K562 (cell line): Measurements from ENCODE around the gene SYT1. TPM values are rescaled to one million over a fixed set of nuclear protein-coding genes. Genes with fewer than 3 reads are reported as not detected.

Experiments used
- ATAC-seq: fragments of 200-7000 bp; cut with Tn5 transposase; 3 replicates; pipeline ENCODE4 v1.9.1; 2020; ENCODE audit warnings: moderate library complexity
- BruUV-seq: library from RNA; stranded (reverse); fragments of 400-500 nt; replicated peaks from 2 replicates; lab custom pipeline; 2021; lab: Mats Ljungman, UMichigan
- CTCF ChIA-PET: fragments of 300-600 bp; formaldehyde crosslinking; extraction: SDS; loops from one replicate; lab custom pipeline; 2021; ENCODE audit warnings: low intra/inter-chr PET ratio; lab: Yijun Ruan, JAX
- POLR2A ChIA-PET: fragments of 300-600, 350-650 bp; sonication (Branson Sonifier 250); formaldehyde crosslinking; extraction: SDS; loops from one replicate; lab custom pipeline; 2021; ENCODE audit warnings: antibody characterized with exemption, inconsistent platforms; lab: Yijun Ruan, JAX
- DNase-seq, 4 experiments: peaks; one replicate each; pipeline versions ENCODE4 v3.0.0 to v3.0.0-alpha.2; 2011 to 2018; ENCODE audit warnings: low spot score in 3 of 4, mixed read lengths in 3 of 4; ENCODE audit errors: extremely low read depth in 1 of 4
- FAIRE-seq: peaks from 2 replicates; lab custom pipeline; 2011; peaks lifted over from hg19 to GRCh38; lab: Jason Lieb, UNC
- H2AFZ ChIP-seq: 2 replicates; pipeline ENCODE4 v1.6.0; 2011; ENCODE audit warnings: low read depth, low read length, control low read depth, inconsistent platforms
- H3K27ac ChIP-seq: fragments of 200-600 bp; 3 replicates; pipeline ENCODE4 v1.8.0; 2011; ENCODE audit warnings: low read depth, mild to moderate bottlenecking, control low read depth, inconsistent platforms, low read length, moderate library complexity, mixed read lengths; ENCODE audit errors: extremely low read depth
- H3K27me3 ChIP-seq, 2 experiments: fragments of 300-600 bp in 1 of 2; 2 replicates in 1 of 2; 3 replicates in 1 of 2; pipeline versions ENCODE4 v1.6.0 to v1.8.0; 2011; ENCODE audit warnings: inconsistent platforms in 2 of 2, low read length in 2 of 2, mild to moderate bottlenecking in 1 of 2, mixed read lengths in 1 of 2, moderate library complexity in 1 of 2; ENCODE audit not compliant: control insufficient read depth in 2 of 2, insufficient read depth in 2 of 2
- H3K36me3 ChIP-seq: fragments of 300-600 bp; 3 replicates; pipeline ENCODE4 v1.8.0; 2011; ENCODE audit warnings: mild to moderate bottlenecking, low read length, inconsistent platforms; ENCODE audit not compliant: control insufficient read depth, insufficient read depth
- H3K4me1 ChIP-seq, 2 experiments: fragments of 200-600 bp in 1 of 2; replicated peaks in 1 of 2; 2 replicates in 1 of 2; 3 replicates in 1 of 2; pipeline versions ENCODE4 v1.5.1 to v1.8.0; 2011; ENCODE audit warnings: inconsistent platforms in 2 of 2, low read length in 2 of 2, mild to moderate bottlenecking in 1 of 2, mixed read lengths in 1 of 2, moderate library complexity in 1 of 2; ENCODE audit not compliant: control insufficient read depth in 2 of 2, insufficient read depth in 2 of 2
- H3K4me2 ChIP-seq: 2 replicates; pipeline ENCODE4 v1.6.1; 2011; ENCODE audit warnings: low read length, control low read depth, inconsistent platforms, mixed read lengths; ENCODE audit not compliant: insufficient read depth
- H3K4me3 ChIP-seq: fragments of 200-600 bp; sonication (generic), shearing (Covaris generic); 2 replicates; pipeline ENCODE4 v1.5.1; 2016; ENCODE audit warnings: control low read depth, inconsistent platforms
- H3K79me2 ChIP-seq: fragments of 200-600 bp; 3 replicates; pipeline ENCODE4 v1.8.0; 2011; ENCODE audit warnings: low read length, inconsistent platforms; ENCODE audit not compliant: control insufficient read depth, insufficient read depth
- H3K9ac ChIP-seq, 2 experiments: 2 replicates each; pipeline versions ENCODE4 v1.6.0 to v1.6.1; 2011; ENCODE audit warnings: low read depth in 2 of 2, low read length in 2 of 2, control low read depth in 1 of 2, inconsistent platforms in 1 of 2, mild to moderate bottlenecking in 1 of 2, mixed read lengths in 1 of 2; ENCODE audit not compliant: insufficient read depth in 1 of 2
- H3K9me1 ChIP-seq: one replicate; pipeline ENCODE4 v1.6.0; 2011; ENCODE audit warnings: inconsistent platforms, mild to moderate bottlenecking, low read length, moderate library complexity; ENCODE audit not compliant: control insufficient read depth, insufficient read depth
- H3K9me3 ChIP-seq: replicated peaks from 2 replicates; pipeline ENCODE4 v1.5.1; 2011; ENCODE audit warnings: low read depth, low read length, inconsistent platforms; ENCODE audit not compliant: control insufficient read depth, insufficient read depth
- H4K20me1 ChIP-seq: replicated peaks from 2 replicates; pipeline ENCODE4 v1.6.1; 2011; ENCODE audit warnings: low read length, inconsistent platforms, mixed read lengths; ENCODE audit not compliant: control insufficient read depth, insufficient read depth
- BRCA1 ChIP-seq, 2 experiments: fragments of 450-650 bp in 1 of 2; sonication (generic) in 1 of 2; formaldehyde crosslinking in 1 of 2; IDR thresholded peaks; 2 replicates each; pipeline versions ENCODE4 v1.5.0 to v1.6.1; 2017 to 2020; ENCODE audit warnings: mild to moderate bottlenecking in 1 of 2, missing genetic modification reagents in 1 of 2
- CBFA2T2 ChIP-seq: fragments of 450-650 bp; conservative IDR thresholded peaks from 2 replicates; pipeline ENCODE4 v1.6.1; 2017; ENCODE audit warnings: mild to moderate bottlenecking
- CBX3 ChIP-seq, 2 experiments: IDR thresholded peaks; 1 replicate in 1 of 2; 2 replicates in 1 of 2; pipeline ENCODE4 v1.6.1; 2012; ENCODE audit warnings: inconsistent platforms in 2 of 2, low read length in 2 of 2, borderline replicate concordance in 1 of 2, control low read depth in 1 of 2
- CEBPB ChIP-seq: fragments of 450-650 bp; IDR thresholded peaks from 2 replicates; pipeline ENCODE4 v1.6.1; 2016; ENCODE audit warnings: missing genetic modification characterization, missing compliant biosample characterization
- E2F6 ChIP-seq, 2 experiments: IDR thresholded peaks; 2 replicates each; pipeline ENCODE4 v1.6.1; 2011; ENCODE audit warnings: borderline replicate concordance in 1 of 2, control low read depth in 1 of 2, low read depth in 1 of 2, low read length in 1 of 2, mild to moderate bottlenecking in 1 of 2, mixed read lengths in 1 of 2, moderate library complexity in 1 of 2; ENCODE audit not compliant: insufficient read depth in 1 of 2, insufficient read length in 1 of 2, poor library complexity in 1 of 2, severe bottlenecking in 1 of 2; ENCODE audit errors: extremely low read depth in 1 of 2
- HES1 ChIP-seq: fragments of 450-650 bp; IDR thresholded peaks from 2 replicates; pipeline ENCODE4 v1.6.1; 2016; ENCODE audit warnings: low read depth, mild to moderate bottlenecking, moderate library complexity
- IRF2 ChIP-seq: sonication (generic); formaldehyde crosslinking; IDR thresholded peaks from 2 replicates; pipeline ENCODE4 v1.8.1; 2022; ENCODE audit warnings: mild to moderate bottlenecking, missing genetic modification reagents
- MXD1 ChIP-seq: fragments of 250-450 bp; sonication (Bioruptor Pico); IDR thresholded peaks from 2 replicates; pipeline ENCODE4 v1.8.0; 2021; ENCODE audit warnings: borderline replicate concordance, mild to moderate bottlenecking, moderate library complexity; ENCODE audit not compliant: poor library complexity, severe bottlenecking
- PTRF ChIP-seq: fragments of 450-650 bp; IDR thresholded peaks from 2 replicates; pipeline ENCODE4 v1.6.1; 2016; ENCODE audit warnings: mild to moderate bottlenecking, missing genetic modification characterization, missing compliant biosample characterization
- RBM17 ChIP-seq: fragments of 200-400 bp; formaldehyde crosslinking; IDR thresholded peaks from 2 replicates; pipeline ENCODE4 v1.6.1; 2017; ENCODE audit warnings: low read depth, mild to moderate bottlenecking, low read length, borderline replicate concordance
- TCF7L2 ChIP-seq: fragments of 150-350 bp; IDR thresholded peaks from 2 replicates; pipeline ENCODE4 v1.6.1; 2016; ENCODE audit warnings: low read depth, mild to moderate bottlenecking, low read length, moderate library complexity
- ZNF444 ChIP-seq: fragments of 250-450 bp; sonication (Bioruptor Pico); IDR thresholded peaks from 2 replicates; pipeline ENCODE4 v1.4.0; 2020; ENCODE audit warnings: mild to moderate bottlenecking, moderate library complexity
- ZNF639 ChIP-seq, 2 experiments: fragments of 200-800 bp in 1 of 2; sonication (Bioruptor generic) in 1 of 2; sonication (generic) in 1 of 2; formaldehyde crosslinking in 1 of 2; IDR thresholded peaks in 1 of 2; conservative IDR thresholded peaks in 1 of 2; 2 replicates each; pipeline versions ENCODE4 v1.5.0 to v1.6.1; 2016 to 2020; ENCODE audit warnings: missing compliant biosample characterization in 1 of 2, missing genetic modification characterization in 1 of 2, missing genetic modification reagents in 1 of 2
- ZNF668 ChIP-seq: fragments of 250-450 bp; sonication (Bioruptor Pico); IDR thresholded peaks from 2 replicates; pipeline ENCODE4 v1.8.0; 2022; ENCODE audit warnings: mild to moderate bottlenecking, inconsistent platforms
- ZNF830 ChIP-seq: fragments of 250-450 bp; sonication (Bioruptor Pico); IDR thresholded peaks from 2 replicates; pipeline ENCODE4 v1.5.0; 2021; ENCODE audit warnings: mild to moderate bottlenecking
- WGBS: fragments of 100-300 bp; shearing (Covaris generic); methylation state at CpG from one replicate; pipeline ENCODE4 v1.1.6; 2016; ENCODE audit warnings: low coverage, mixed read lengths; ENCODE audit not compliant: insufficient coverage; ENCODE audit errors: missing lambda C conversion rate; 5-methylcytosine and 5-hydroxymethylcytosine counted together
- in situ Hi-C: fragments of 300-500 bp; cut with MboI; formaldehyde crosslinking; loops from 4 replicates; pipeline ENCODE4 v1.15.0; 2018; ENCODE audit warnings: inconsistent platforms, mixed read lengths
- intact Hi-C: fragments of 100-400 bp; cut with micrococcal nuclease; formaldehyde crosslinking; loops from 2 replicates; pipeline ENCODE4 v1.14.2; 2022
- polyA plus RNA-seq, 8 experiments: library from polyadenylated mRNA; depleted of rRNA in 4 of 8; stranded (reverse) in 5 of 8; unstranded in 3 of 8; fragments of >200 nt; fragmentation: Nextera tagmentation in 2 of 8; fragmentation: Illumina TruSeq in 1 of 8; extraction: Ambion mirVana in 2 of 8; extraction: Trizol in 1 of 8; gene quantifications; 2 replicates each; pipeline versions ENCODE4 v1.2.1 to v1.2.3, GENCODE V29; 2011 to 2014; ENCODE audit warnings: inconsistent platforms in 1 of 8, missing spikeins in 1 of 8
- total RNA-seq, 7 experiments: library from RNA; depleted of rRNA in 6 of 7; stranded (reverse); fragments of >200 nt in 6 of 7; fragmentation: Illumina TruSeq in 2 of 7; extraction: Trizol in 2 of 7; gene quantifications; 2 replicates each; pipeline versions ENCODE4 v1.2.1 to v1.2.3, GENCODE V29; 2011 to 2021; ENCODE audit warnings: low replicate concordance in 1 of 7

SYT1 gene
- total and polyA plus RNA-seq, 9 of the 15 experiments (the other 6 are each of a cell fraction or from before 2014, with no cell fraction given) = 0.03 to 0.13 (median 0.07) TPM; not detected in 4

GRCh38 chr12:79309039-79309438 lies 444.5 kb downstream of the SYT1 start:
- CTCF ChIA-PET = no interaction called here
- DNase-seq (no peak), FAIRE-seq (no peak), ATAC-seq (no peak)
- Histone ChIP-seq H3K4me1 (no peaks in the 10 kb centered on the region), H3K27me3 (no peaks in the 10 kb centered on the region), H3K27ac (no peak overlapping the region), H4K20me1 (no peaks in the 10 kb centered on the region), H3K4me2 (no peak overlapping the region), H3K9ac (no peak overlapping the region), H3K4me3 (no peak overlapping the region), H3K9me3 (no peaks in the 10 kb centered on the region), H3K79me2 (no peaks in the 10 kb centered on the region), H2AFZ (no peak overlapping the region), H3K9me1 (no peaks in the 10 kb centered on the region), H3K36me3 (no peaks in the 10 kb centered on the region)
- intact Hi-C loops = no loop called here
- no peak for TF ChIP-seq ZNF639 (CRISPR knock-in tag; conservative IDR thresholded peaks at IDR 0.05 in 1 of 2, IDR thresholded peaks at IDR 0.05 in 1 of 2)
- TF ChIP-seq ZNF444 (CRISPR knock-in tag) = no peak
- TF ChIP-seq BRCA1 (IDR thresholded peaks at IDR 0.05) = no peak
- TF ChIP-seq BRCA1 (CRISPR knock-in tag; IDR thresholded peaks at IDR 0.05) = no peak
- TF ChIP-seq TCF7L2 = no peak
- TF ChIP-seq MXD1 (CRISPR knock-in tag) = no peak
- no peak for TF ChIP-seq E2F6 (IDR thresholded peaks at IDR 0.05; ENCODE audit: borderline replicate concordance in 1 of 2, extremely low read depth in 1 of 2, insufficient read depth in 1 of 2, insufficient read length in 1 of 2, low read depth in 1 of 2, low read length in 1 of 2, poor library complexity in 1 of 2, severe bottlenecking in 1 of 2)
- TF ChIP-seq PTRF (tag) = no peak
- TF ChIP-seq ZNF668 (CRISPR knock-in tag) = no peak
- no peak for TF ChIP-seq CBFA2T2
- no peak for TF ChIP-seq RBM17
- no peak for TF ChIP-seq HES1
- TF ChIP-seq ZNF830 (CRISPR knock-in tag) = no peak
- TF ChIP-seq CEBPB = no peak
- no peak for TF ChIP-seq CBX3 (IDR thresholded peaks at IDR 0.05; ENCODE audit: borderline replicate concordance in 1 of 2, low read length in 2 of 2)
- no peak for TF ChIP-seq IRF2 (CRISPR knock-in tag)
- WGBS = 0% methylated on average over 2 of the region's 2 CpGs
- POLR2A ChIA-PET = interaction anchor here (0.5 kb wide), 1 partner anchor 263 kb away, joined by 3 read pairs; no protein-coding TSS in a partner anchor
- no TSS peak for BruUV-seq
- in situ Hi-C loops = no loop called here
